T-helper 2 cell (primary cell): ENCODE data around the gene KCNC3.

Experiments
- DNase-seq, 5 experiments: peaks; one replicate each; pipeline versions ENCODE4 v3.0.0 to v3.0.0-alpha.2; 2012 to 2022

The KCNC3 gene

GRCh38 chr19:50309396-50310125, 19.6 kb downstream of the KCNC3 start:
- no peak for DNase-seq

DNA sequence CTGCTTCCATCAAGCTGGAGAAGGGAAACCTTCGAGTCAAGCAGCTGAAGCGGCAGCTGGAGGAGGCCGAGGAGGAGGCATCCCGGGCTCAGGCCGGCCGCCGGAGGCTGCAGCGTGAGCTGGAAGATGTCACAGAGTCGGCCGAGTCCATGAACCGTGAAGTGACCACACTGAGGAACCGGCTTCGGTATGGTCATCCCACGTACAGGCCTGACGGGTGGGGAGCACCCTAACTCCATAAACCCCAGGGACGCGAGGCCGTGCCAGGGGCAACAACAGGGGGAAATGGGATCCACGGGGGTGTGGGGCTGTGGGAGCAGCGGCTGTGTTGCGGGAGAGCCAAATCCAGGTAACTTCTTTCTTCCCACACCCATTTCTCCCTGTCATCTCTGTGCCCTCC, 20.2 kb downstream of the KCNC3 start:
- no peak for DNase-seq

DNA sequence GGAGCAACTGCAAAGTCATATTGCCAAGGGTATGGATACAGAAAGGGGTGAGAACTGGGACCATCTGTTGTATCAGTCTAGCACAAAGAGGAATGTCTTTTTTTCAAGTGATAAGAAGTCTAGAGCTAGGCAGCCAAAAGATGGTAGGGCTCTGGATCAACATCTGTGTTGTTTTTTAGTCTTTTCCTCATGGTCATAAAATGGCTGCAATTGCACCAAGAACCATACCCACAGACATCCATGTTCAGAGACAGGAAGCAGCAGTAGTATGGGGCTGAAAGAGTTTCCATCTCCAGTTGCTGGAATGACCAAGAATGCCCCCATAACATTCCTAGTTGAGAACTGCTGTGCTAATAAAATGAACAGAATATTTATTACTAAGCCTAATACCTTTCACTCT, 25.6 kb downstream of the KCNC3 start:
- no peak for DNase-seq

- DNase-seq: no peak
Observed at GRCh38 chr19:50301607-50301971, 27.6 kb downstream of the KCNC3 start.

DNA sequence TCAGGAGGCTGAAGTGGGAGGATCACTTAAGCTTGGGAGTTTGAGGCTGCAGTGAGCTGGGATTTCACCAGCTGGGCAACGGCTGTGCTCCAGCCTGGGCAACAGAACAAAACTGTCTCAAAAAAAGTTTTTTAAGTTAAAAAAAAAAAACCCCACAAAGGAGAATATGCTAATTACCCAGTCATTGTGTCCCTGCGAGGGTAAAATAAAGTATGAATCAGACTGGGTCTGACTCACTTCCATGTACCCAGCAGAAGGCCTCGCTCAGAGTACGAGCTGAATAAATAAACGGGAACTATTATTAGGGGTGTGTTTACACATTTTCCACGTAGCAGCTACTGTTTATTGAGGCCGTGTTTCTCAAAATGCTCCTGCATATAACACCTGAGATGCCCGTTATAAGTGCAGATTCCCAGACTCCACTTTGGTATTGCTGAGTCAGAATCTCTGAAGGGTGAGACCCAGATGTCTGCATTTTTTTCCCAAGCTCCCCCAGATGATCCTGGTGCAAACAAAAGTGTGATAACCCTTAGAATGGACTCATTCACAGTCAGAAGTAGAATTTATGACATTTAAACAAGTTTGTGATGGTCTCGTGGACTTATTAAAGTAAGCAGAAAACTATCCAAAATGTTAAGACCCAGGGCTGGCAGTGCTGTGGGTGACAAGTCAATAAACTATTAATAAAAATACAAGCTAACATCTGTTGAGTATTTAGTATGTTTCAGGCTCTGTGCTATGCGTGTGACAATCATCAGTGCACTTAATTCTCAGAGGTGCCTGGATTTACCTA, 28.2 kb downstream of the KCNC3 start:
- DNase-seq: peak in 1 of 5 experiments; percentile 28

DNA sequence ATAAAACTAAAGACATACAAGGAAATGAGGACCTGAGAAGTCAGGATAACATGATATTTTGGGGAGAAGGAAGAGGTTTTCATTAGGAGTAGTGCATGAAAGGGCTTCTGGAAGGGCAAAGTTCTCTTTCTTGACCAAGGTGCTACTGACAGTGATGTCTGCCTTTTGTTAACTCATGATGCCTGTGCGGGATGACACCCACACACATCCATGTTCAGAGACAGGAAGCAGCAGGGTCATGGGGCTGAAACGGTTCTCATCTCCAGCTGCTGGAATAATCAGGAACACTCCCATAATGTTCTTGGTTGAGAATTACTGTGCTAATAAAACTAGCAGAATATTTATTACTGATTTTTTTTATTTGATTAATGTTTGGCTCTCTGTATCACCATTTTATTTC, 29.1 kb downstream of the KCNC3 start:
- DNase-seq: no peak

DNA sequence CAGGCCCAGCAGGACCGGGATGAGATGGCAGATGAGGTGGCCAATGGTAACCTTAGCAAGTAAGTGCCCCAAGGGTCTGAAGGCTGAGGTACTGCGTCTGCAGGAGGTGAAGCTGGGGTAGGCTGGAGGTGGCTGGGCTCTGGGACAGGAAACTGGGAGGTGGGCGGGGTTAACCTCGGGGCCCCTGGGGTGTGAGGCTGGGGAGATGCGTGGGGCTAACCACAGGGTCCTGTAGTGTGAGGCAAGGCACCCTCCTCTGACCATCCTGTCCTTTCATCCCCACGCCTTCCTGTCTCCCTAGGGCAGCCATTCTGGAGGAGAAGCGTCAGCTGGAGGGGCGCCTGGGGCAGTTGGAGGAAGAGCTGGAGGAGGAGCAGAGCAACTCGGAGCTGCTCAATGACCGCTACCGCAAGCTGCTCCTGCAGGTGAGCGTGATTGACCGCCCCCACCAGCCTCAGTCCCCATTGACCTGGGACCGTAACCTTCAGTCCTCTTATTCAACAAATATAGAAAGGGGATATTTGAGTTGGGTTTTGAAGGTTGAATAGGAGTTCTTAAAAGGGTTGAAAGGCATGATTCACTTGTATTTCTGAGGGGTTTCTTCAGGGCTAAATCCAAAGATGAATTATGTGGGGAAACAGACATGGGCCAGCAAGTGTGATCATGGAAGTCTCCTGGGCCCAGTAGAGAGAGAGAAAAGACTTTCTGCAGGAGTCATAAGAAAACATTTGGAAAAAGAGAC, 35.7 kb downstream of the KCNC3 start:
- no peak for DNase-seq

DNA sequence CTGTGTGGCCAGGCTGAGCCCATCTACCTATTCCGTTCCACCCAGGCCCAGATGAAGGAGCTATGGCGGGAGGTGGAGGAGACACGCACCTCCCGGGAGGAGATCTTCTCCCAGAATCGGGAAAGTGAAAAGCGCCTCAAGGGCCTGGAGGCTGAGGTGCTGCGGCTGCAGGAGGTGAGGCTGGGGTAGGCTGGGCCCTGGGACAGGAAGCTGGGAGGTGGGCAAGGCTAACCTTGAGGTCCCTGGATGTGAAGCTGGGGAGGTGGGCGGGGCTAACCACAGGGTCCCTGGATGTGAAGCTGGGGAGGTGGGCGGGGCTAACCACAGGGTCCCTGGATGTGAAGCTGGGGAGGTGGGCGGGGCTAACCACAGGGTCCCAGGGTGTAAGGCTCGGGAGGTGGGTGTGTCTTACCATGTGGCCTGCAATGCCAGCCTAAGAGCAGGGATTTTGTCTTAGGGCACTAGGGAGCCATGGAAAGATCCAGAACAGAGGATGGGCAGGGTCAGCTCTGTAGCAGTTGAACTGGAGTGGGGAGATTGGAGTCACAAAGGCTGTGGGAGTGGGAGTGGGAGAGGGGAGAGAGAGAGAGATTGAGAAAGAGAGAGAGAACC, 36.9 kb downstream of the KCNC3 start:
- DNase-seq: no peak

DNA sequence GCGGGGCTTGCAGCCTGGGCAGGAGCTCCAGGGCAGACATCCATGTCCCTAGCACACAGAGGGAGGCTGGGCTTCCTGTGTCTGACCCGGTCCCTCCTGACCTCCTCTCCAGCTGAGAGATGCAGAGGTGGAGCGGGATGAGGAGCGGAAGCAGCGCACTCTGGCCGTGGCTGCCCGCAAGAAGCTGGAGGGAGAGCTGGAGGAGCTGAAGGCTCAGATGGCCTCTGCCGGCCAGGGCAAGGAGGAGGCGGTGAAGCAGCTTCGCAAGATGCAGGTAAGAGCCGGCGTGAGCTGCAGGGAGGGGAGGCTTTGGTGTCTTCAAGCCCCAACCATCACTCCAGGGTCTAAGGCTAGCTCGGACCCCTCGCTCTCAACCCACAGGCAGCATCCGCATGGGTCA, 38.4 kb downstream of the KCNC3 start:
- DNase-seq: no peak

- no peak for DNase-seq
Observed at GRCh38 chr19:50290011-50290410, 39.2 kb downstream of the KCNC3 start.

- DNase-seq: no peak
Observed at GRCh38 chr19:50288954-50289353, 40.2 kb downstream of the KCNC3 start.

DNA sequence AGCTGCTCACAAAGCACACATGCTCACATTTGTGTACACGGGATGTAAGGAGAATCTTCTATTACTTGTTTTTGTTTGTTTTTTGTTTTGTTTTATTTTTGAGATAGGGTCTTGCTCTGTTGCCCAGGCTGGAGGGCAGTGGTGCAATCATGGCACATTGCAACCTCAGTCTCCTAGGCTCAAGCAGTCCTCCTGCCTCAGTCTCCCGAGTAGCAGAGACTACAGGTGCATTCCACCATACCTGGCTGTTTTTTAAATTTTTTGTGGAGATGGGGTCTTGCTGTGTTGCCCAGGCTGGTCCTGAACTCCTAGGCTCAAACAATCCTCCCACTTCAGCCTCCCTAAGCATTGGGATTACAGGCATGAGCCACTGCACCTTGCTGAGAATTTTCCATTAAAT, 41.8 kb downstream of the KCNC3 start:
- no peak for DNase-seq

- no peak for DNase-seq
Observed at GRCh38 chr19:50286443-50286842, 42.7 kb downstream of the KCNC3 start.

DNA sequence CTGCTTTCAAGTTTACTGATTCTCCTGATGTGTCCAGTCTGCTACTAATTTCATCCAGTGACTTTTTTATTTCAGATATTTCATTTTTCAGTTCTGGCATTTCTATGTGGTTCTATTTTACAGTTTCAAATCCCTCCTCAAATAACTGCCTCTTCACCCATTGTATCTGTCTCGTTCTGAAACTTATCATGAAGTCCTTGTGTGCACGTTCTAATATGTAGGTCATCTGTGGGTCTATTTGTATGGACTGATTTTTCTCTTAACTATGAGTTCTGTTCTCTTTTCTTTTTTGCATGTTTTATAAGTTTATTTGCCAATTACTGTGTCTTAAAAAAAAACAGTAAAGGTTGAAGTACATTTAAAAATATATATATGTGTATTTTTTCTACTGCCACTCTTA, 43.3 kb downstream of the KCNC3 start:
- DNase-seq: no peak

DNA sequence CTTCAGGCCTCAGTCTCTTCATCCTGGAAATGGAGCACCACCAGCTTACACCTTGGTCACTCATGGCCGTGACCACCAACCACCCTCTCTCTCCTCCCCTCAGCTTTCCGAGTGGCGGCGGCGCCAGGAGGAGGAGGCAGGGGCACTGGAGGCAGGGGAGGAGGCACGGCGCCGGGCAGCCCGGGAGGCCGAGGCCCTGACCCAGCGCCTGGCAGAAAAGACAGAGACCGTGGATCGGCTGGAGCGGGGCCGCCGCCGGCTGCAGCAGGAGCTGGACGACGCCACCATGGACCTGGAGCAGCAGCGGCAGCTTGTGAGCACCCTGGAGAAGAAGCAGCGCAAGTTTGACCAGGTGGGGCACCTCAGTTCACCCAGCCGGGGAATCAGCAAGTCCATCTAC, 47.7 kb downstream of the KCNC3 start:
- DNase-seq: no peak

GRCh38 chr19:50280983-50281382, 48.2 kb downstream of the KCNC3 start:
- no peak for DNase-seq

DNA sequence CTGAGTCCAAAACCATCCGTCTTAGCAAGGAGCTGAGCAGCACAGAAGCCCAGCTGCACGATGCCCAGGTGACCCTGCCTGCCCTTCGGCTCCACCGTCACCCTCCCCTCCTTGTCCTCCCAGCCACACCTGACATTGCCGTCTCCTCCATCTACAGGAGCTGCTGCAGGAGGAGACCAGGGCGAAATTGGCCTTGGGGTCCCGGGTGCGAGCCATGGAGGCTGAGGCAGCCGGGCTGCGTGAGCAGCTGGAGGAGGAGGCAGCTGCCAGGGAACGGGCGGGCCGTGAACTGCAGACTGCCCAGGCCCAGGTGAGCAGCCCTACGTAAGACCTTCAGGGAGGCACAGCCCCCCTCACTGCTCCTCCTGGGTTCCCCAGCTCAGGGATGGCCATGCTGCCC, 49.1 kb downstream of the KCNC3 start:
- no peak for DNase-seq

GRCh38 chr19:50277966-50278580, 51.1 kb downstream of the KCNC3 start:
- no peak for DNase-seq

GRCh38 chr19:50276370-50277063, 52.7 kb downstream of the KCNC3 start:
- DNase-seq: no peak

DNA sequence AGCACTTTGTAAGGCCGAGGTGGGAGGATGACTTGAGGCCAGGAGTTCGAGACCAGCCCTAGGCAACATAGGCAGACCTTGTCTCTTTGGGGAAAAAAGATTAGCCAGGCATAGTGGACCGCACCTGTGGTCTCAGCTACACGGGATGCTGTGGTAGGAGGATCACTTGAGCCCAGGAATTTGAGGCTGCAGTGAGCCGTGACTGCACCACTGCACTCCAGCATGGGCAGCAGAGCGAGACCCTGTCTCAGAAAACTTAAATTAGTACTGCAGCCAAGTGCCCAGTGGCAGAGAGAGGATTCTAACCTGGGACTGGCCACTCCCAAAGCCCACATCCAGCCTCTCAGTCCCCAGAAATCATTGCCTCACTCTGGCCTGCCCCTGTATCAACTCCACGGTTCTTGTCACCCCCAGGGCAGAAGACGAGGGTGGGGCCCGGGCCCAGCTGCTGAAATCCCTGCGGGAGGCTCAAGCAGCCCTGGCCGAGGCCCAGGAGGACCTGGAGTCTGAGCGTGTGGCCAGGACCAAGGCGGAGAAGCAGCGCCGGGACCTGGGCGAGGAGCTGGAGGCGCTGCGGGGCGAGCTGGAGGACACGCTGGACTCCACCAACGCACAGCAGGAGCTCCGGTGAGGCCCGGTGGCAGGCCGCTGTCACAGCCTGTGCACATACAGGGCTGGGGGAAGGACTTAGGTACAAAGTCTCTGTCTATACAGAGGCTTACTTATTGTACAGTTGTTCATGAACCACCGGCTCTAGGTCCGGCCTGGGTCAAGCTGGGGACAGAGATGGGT, 53.4 kb downstream of the KCNC3 start:
- DNase-seq: no peak

DNA sequence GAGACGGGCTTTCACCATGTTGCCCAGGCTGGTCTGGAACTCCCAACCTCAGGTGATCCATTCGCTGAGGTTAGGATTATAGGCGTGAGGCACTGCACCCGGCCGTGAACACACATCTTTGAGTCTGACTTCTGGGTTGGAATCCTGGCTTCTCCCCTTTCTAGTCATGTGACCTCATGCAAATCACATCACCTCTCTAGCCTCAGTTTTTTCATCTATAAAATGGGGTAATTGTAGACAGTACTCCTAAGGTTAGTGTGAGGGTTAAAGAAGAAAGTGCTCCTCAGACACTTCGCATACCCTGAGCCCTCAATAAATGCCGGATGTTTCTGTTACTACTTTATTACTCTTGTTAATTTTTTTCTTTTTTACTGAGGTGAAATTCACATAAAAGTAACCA, 55.4 kb downstream of the KCNC3 start:
- no peak for DNase-seq
